ENCODE measurements around the gene FHDC1.

DNA sequence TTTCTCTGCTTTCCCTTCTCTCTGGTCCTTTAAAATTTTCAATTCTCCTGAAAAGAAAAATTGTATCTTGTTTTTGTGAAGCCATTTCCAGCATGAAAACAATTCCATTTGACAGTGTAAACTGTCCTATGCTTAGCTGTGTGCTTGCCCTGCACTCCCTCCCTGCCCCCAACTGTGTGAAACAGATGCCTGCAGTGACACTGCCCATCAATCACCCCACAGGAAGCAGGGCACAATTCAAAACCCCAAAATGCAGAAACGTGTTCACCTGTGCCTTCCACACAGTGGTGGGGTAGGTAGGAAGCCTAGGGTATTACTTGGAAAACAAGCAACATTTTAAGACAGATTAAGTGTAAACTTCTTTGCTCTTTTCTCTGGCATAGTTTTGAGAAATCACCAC is 6.2 kb upstream of the FHDC1 start:
- TF ChIP-seq CTCF (conservative IDR thresholded peaks at IDR 0.05; ENCODE audit: low read depth, low read length) (no peak), EZH2phosphoT487 (IDR thresholded peaks at IDR 0.05; ENCODE audit: borderline replicate concordance, low read length) (no peak)
